Gastrocnemius medialis (tissue), 4 donors: ENCODE measurements around the gene CHCHD3. TPM values are rescaled to one million over a fixed set of nuclear protein-coding genes. Genes with fewer than 3 reads are reported as not detected.

ENCODE experiments used
- ATAC-seq, 2 donors: fragments of 150-250 bp; one replicate each; pipeline ENCODE4 v1.9.1; 2016
- DNase-seq, 2 donors: peaks; one replicate each; pipeline ENCODE4 v3.0.0-alpha.2; 2019
- H3K27ac ChIP-seq, 4 donors: fragments of 200-600 bp; sonication (generic); 1 replicate in 1 of 4; 2 replicates in 3 of 4; pipeline ENCODE4 v1.5.1; 2016 to 2018; ENCODE audit warnings: mild to moderate bottlenecking in 2 of 4, moderate library complexity in 1 of 4
- H3K27me3 ChIP-seq, 3 donors: fragments of 200-600 bp; sonication (generic) in 2 of 3; 1 replicate in 1 of 3; 2 replicates in 2 of 3; pipeline versions ENCODE4 v1.5.1 to v1.6.0; 2016 to 2019; ENCODE audit warnings: mild to moderate bottlenecking in 1 of 3, moderate library complexity in 1 of 3
- H3K36me3 ChIP-seq, 2 donors: fragments of 200-600 bp; sonication (generic) in 1 of 2; one replicate each; pipeline ENCODE4 v1.5.1; 2017 to 2018
- H3K4me1 ChIP-seq, 2 donors: fragments of 200-600 bp; sonication (generic) in 1 of 2; one replicate each; pipeline ENCODE4 v1.5.1; 2016 to 2017; ENCODE audit warnings: mild to moderate bottlenecking in 2 of 2
- H3K4me3 ChIP-seq, 4 donors: fragments of 200-600 bp; sonication (generic) in 3 of 4; 1 replicate in 1 of 4; 2 replicates in 3 of 4; pipeline ENCODE4 v1.5.1; 2016 to 2019; ENCODE audit warnings: mild to moderate bottlenecking in 2 of 4
- H3K9me3 ChIP-seq, 3 donors: fragments of 200-600 bp; sonication (generic) in 2 of 3; 1 replicate in 1 of 3; 2 replicates in 2 of 3; pipeline ENCODE4 v1.5.1; 2016 to 2019
- CTCF ChIP-seq, 5 experiments: fragments of 450-650 bp in 3 of 5; fragments of 200-600 bp in 2 of 5; sonication (generic) in 2 of 5; IDR thresholded peaks in 4 of 5; conservative IDR thresholded peaks in 1 of 5; 1 replicate in 4 of 5; 2 replicates in 1 of 5; pipeline ENCODE4 v1.5.1; 2016 to 2019; ENCODE audit warnings: antibody characterized with exemption in 5 of 5, mild to moderate bottlenecking in 3 of 5, moderate library complexity in 3 of 5
- POLR2A ChIP-seq, 2 donors: fragments of 450-650 bp; IDR thresholded peaks; one replicate each; pipeline ENCODE4 v1.6.1; 2017; ENCODE audit warnings: antibody characterized with exemption in 2 of 2, mild to moderate bottlenecking in 2 of 2, moderate library complexity in 2 of 2
- in situ Hi-C, 4 donors: fragments of 200-750 bp; cut with MboI; loops; one replicate each; pipeline versions ENCODE4 v1.15.0 to v1.8.0; 2017; ENCODE audit warnings: low sequenced_read_pairs in 4 of 4
- intact Hi-C: fragments of 100-400 bp; cut with DNase I; formaldehyde crosslinking; loops from one replicate; pipeline ENCODE4 v1.15.1; 2023; ENCODE audit warnings: low total_unique reads
- total RNA-seq, 4 donors: library from RNA; depleted of rRNA; stranded (reverse); fragments of >200 nt; gene quantifications; one replicate each; pipeline versions ENCODE4 v1.1.0 to v1.2.3, GENCODE V29; 2016

CHCHD3 gene
- total RNA-seq, 4 donors from 2014 or later: 110 to 177 (median 131) TPM

GRCh38 chr7:133121175-133121844 lies 39.4 kb upstream of the CHCHD3 start:
- no peak for DNase-seq
- ATAC-seq: no peak
- TF ChIP-seq POLR2A (IDR thresholded peaks at IDR 0.05) (no peak), CTCF (IDR thresholded peaks at IDR 0.05 in 4 of 5, conservative IDR thresholded peaks at IDR 0.05 in 1 of 5) (no peak)
- Histone ChIP-seq H3K36me3 (no peaks in the 10 kb centered on the region), H3K4me3 (no peak overlapping the region), H3K27me3 (no peaks in the 10 kb centered on the region), H3K27ac (no peak overlapping the region), H3K9me3 (no peaks in the 10 kb centered on the region), H3K4me1 (no peaks in the 10 kb centered on the region)
- in situ Hi-C loops: no loop called here
- intact Hi-C loops: no loop called here

- Histone ChIP-seq H3K27me3 (no peaks in the 10 kb centered on the region), H3K27ac (no peak overlapping the region), H3K9me3 (no peaks in the 10 kb centered on the region), H3K36me3 (no peaks in the 10 kb centered on the region), H3K4me3 (no peak overlapping the region), H3K4me1 (no peaks in the 10 kb centered on the region)
- TF ChIP-seq CTCF (IDR thresholded peaks at IDR 0.05 in 4 of 5, conservative IDR thresholded peaks at IDR 0.05 in 1 of 5): no peak
- DNase-seq: no peak
- no peak for ATAC-seq
- in situ Hi-C loops: no loop called here
- intact Hi-C loops: no loop called here
These were observed 37.2 kb upstream of the CHCHD3 start for GRCh38 chr7:133119067-133119466.

GRCh38 chr7:133118261-133118660 lies 36.4 kb upstream of the CHCHD3 start:
- H3K27me3 ChIP-seq: no peaks in the 10 kb centered on the region
- TF ChIP-seq CTCF (IDR thresholded peaks at IDR 0.05 in 4 of 5, conservative IDR thresholded peaks at IDR 0.05 in 1 of 5): no peak
- intact Hi-C loops: no loop called here
- no peaks in the 10 kb centered on the region for H3K4me1 ChIP-seq
- H3K27ac ChIP-seq: no peak overlapping the region
- no peak overlapping the region for H3K4me3 ChIP-seq
- in situ Hi-C loops: no loop called here
- no peaks in the 10 kb centered on the region for H3K36me3 ChIP-seq
- H3K9me3 ChIP-seq: no peaks in the 10 kb centered on the region
- ATAC-seq (no peak), DNase-seq (no peak)

- DNase-seq (no peak), ATAC-seq (no peak)
- Histone ChIP-seq H3K27ac (no peak overlapping the region), H3K36me3 (no peaks in the 10 kb centered on the region), H3K9me3 (no peaks in the 10 kb centered on the region), H3K27me3 (no peaks in the 10 kb centered on the region), H3K4me1 (no peaks in the 10 kb centered on the region), H3K4me3 (no peak overlapping the region)
- in situ Hi-C loops: no loop called here
- no peak for TF ChIP-seq POLR2A (IDR thresholded peaks at IDR 0.05)
- no peak for TF ChIP-seq CTCF (IDR thresholded peaks at IDR 0.05 in 4 of 5, conservative IDR thresholded peaks at IDR 0.05 in 1 of 5)
- intact Hi-C loops: no loop called here
These were observed 35.6 kb upstream of the CHCHD3 start for GRCh38 chr7:133117452-133117851.

GRCh38 chr7:133115596-133115995 lies 33.7 kb upstream of the CHCHD3 start:
- in situ Hi-C loops: no loop called here

More at GRCh38 chr7:133115596-133115995, 33.7 kb upstream of the CHCHD3 start:
- DNase-seq: no peak
- Histone ChIP-seq H3K27ac (no peak overlapping the region), H3K4me1 (no peaks in the 10 kb centered on the region), H3K36me3 (no peaks in the 10 kb centered on the region), H3K27me3 (no peaks in the 10 kb centered on the region), H3K4me3 (no peak overlapping the region), H3K9me3 (no peaks in the 10 kb centered on the region)
- TF ChIP-seq POLR2A (IDR thresholded peaks at IDR 0.05) (no peak), CTCF (IDR thresholded peaks at IDR 0.05 in 4 of 5, conservative IDR thresholded peaks at IDR 0.05 in 1 of 5) (no peak)
- ATAC-seq: no peak
- intact Hi-C loops: no loop called here
